ENCODE data around the gene ACP1.

- TF ChIP-seq EZH2 (IDR thresholded peaks at IDR 0.05; ENCODE audit: borderline replicate concordance, control insufficient read depth, low read depth, low read length) (no peak), JUND (IDR thresholded peaks at IDR 0.05; ENCODE audit: low read depth, low read length) (no peak)
- TF ChIP-seq, protein P1, sequence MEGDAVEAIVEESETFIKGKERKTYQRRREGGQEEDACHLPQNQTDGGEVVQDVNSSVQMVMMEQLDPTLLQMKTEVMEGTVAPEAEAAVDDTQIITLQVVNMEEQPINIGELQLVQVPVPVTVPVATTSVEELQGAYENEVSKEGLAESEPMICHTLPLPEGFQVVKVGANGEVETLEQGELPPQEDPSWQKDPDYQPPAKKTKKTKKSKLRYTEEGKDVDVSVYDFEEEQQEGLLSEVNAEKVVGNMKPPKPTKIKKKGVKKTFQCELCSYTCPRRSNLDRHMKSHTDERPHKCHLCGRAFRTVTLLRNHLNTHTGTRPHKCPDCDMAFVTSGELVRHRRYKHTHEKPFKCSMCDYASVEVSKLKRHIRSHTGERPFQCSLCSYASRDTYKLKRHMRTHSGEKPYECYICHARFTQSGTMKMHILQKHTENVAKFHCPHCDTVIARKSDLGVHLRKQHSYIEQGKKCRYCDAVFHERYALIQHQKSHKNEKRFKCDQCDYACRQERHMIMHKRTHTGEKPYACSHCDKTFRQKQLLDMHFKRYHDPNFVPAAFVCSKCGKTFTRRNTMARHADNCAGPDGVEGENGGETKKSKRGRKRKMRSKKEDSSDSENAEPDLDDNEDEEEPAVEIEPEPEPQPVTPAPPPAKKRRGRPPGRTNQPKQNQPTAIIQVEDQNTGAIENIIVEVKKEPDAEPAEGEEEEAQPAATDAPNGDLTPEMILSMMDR (IDR thresholded peaks at IDR 0.05 in 2 of 3, conservative IDR thresholded peaks at IDR 0.05 in 1 of 3; ENCODE audit: control insufficient read depth in 2 of 3, extremely low read depth in 1 of 3, insufficient read depth in 1 of 3, low read depth in 3 of 3, low read length in 3 of 3): no peak
These were observed 4.7 kb downstream of the ACP1 start for GRCh38 chr2:269356-270030.
